Stimulated activated CD8-positive, alpha-beta memory T cell treated with anti-CD3 and anti-CD28 coated beads, Interleukin-7, amount 100 ng/mL, for 4 hours (primary cell): Measurements from ENCODE around the gene SLC7A4.

Source experiments
- DNase-seq, 2 donors: peaks; one replicate each; pipeline ENCODE4 v3.0.0-alpha.2; 2020; ENCODE audit warnings: low read depth in 2 of 2

Gene SLC7A4

DNA sequence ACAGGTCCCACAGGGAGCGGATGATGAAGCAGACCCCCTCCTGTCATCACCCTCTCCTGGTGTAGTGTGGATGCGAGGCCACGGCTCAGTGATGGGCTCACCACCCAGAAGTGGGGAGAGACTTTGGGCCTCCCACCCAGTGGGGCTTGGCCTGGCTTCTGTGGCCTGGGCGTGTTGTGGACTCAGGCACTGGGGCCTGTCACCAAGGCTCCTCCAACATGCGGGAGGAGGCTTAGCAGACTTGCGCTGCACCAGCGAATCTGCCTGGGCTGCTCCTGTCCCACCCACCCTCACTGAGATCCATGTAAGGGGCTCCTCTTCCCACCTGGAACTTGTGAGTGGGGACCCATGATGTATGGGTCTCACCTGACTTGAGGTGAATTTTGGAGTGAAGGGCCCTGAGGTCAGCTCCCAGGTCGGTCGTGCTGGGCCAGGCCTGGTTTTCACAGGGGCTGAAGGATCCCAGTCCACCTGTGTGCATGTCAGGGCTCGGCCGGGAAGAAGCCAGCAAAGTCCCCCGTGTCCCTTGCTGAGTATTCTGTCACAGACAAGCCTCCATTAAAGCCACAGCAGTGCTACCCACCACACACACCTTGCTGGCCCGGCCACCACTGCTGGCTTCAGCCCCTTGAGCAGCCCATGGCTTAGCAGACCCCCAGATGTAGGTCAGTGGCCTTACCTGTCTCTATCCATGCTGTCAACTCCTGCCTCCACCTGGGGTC is 34.7 kb downstream of the SLC7A4 start:
- no peak for DNase-seq

DNA sequence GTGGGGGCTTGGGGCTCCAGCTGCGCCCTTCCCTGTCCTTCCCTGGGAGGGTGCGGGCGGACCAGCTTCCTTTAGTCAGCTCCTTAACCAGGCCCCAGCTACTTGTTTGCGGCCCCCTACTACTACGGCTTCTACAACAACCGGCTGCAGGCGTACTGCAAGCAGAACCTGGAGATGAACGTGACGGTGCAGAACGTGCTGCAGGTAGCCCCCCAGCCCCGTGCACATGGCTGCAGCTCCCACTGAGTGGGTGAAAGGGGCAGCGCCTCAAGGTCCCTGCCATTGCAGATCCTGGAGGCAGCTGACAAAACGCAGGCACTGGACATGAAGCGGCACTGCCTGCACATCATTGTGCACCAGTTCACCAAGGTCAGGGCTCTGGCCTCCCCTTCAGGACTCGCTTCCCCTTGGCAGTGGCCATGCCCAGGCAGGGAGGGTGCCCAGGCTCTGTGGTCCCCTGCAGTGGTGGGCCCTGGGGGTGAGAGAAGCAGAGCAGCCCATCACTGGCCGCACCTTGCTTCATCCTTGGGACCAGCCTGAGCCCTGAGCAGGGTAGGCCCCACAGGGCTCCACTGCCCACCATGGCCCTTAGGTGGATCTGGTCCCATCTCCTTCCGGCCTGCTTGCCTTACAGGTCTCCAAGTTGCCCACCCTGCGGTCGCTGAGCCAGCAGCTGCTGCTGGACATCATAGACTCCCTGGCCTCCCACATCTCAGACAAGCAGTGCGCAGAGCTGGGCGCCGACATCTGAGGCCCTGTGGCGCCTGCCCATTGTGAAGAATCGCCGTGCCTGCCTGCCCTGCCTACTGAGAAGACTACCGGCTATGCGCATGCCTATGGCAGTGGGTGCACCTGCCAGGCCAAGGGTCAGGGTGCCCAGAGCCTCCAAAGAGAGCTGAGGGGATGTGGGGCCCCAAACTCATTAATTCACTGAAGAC is 35.5 kb downstream of the SLC7A4 start:
- no peak for DNase-seq

DNA sequence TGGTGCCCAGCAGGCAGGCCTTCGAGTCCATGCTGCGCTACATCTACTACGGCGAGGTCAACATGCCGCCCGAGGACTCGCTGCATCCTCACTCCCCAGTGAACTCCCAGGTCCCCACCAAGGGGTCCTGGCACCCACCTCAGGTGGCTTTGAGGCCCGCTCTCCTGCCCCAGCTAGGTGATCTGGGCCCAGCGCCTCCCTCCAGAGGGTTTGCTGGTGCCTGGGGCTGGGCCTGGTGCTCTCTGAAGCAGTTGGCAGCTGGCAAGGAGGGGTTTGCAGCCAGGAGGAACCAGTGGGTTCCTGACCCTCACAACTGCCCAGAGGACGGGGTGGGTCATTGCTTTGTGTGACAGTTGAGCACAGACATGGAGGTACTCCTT is 36.3 kb downstream of the SLC7A4 start:
- no peak for DNase-seq

DNA sequence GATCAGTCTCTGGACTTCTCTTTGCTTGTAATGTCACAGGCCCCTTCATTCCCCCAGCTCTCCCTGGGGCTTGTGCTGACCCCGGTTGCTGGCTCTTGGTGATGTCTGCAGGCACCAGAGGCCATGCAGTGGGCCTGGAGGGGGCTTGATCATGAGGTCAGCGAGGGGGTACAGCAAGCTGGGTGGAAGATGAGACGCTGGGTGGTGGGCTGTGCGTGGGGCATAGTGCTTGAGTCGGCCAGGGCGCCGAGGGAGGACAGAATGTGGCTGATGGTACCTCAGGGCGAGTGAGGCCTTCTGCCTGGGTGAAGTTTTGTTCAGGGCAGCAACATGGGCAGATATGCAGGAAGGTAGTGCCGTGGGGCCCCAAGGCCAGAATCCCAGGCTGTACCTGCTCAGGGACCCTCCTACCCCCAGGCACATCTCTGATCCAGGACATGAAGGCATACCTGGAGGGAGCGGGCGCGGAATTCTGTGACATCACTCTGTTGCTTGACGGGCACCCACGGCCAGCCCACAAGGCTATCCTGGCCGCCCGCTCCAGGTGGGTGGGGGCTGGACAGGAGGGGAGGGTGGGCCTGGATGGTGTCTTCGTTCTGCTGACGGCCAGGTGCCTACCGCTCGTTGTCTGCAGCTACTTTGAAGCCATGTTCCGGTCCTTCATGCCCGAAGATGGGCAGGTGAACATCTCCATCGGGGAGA is 36.9 kb downstream of the SLC7A4 start:
- DNase-seq: no peak

DNA sequence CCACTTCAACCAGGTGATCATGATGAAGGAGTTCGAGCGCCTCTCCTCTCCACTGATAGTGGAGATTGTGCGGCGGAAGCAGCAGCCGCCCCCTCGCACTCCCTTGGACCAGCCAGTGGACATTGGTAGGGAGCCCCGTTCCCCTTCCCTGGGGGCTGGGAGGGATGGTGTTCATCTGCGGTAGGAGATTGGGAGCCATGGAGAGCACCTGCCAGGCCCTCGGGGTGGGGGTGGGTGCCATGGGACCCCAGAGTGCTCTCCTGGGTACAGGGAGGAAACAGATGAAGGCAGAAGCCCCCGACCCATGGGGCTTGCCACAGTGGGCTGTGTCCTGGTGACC is 37.5 kb downstream of the SLC7A4 start:
- no peak for DNase-seq

DNA sequence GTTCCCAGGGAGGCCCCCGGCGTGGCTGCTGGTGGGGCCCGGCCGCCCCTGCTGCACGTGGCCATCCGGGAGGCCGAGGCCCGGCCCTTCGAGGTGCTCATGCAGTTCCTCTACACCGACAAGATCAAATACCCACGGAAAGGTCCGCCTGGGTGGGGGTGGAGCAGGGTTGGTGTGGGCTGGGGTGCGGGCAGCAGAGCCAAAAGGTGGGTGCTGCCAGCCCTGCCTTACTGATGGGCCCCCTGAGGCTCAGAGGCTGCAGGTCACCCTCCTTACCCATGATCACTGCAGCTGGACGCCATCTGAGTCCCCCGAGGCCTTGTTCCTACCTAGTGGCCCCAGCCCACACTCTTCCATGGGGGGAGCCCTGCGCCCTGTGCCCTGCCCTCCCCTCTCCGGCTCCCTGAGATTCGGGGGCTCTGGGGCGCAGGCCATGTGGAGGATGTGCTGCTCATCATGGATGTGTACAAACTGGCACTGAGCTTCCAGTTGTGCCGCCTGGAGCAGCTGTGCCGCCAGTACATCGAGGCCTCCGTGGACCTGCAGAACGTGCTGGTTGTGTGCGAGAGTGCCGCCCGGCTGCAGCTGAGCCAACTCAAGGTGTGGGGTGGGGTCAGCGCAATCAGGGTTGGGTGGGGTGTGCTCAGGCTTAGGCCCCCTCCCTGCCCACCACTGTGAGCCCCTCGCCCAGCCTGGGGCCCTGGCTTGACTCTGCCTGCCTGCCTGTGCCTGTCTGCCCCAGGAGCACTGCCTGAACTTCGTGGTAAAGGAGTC is 38.0 kb downstream of the SLC7A4 start:
- DNase-seq: no peak

DNA sequence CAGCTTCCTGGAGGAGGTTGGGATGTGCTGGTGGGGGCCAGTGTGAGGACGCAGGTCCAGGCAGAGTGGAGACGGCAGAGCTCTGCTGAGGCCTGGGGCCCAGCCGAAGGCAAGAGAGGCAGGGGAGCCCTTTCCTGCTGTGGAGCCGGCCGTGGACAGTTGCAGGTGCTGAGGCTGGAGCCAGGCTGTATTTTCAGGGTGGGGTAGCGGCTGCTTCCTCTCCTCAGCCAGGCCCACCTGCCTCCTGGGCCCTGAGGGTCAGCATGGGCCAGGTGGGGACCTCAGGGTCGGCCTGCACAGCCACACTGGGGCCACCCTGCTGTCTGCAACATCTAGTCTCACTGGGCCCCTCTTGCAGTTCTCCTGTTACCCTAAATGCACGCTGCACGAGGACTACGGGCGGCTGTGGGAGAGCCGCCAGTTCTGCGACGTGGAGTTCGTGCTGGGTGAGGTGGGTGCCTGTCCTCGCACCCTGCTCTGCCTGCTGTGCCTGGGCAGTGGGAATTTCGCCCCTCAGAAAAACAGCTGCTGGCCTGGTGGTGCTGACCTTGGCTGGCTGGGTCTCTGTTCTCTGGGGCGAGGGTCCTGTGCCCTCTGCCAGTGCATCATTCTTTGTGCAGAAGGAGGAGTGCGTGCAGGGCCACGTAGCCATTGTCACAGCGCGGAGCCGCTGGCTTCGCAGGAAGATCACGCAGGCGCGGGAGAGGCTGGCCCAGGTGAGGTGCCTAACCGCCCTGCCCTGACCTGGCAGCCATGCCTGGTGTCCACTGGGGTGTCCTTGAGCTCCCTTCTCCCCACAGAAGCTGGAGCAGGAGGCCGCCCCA is 38.8 kb downstream of the SLC7A4 start:
- no peak for DNase-seq

DNA sequence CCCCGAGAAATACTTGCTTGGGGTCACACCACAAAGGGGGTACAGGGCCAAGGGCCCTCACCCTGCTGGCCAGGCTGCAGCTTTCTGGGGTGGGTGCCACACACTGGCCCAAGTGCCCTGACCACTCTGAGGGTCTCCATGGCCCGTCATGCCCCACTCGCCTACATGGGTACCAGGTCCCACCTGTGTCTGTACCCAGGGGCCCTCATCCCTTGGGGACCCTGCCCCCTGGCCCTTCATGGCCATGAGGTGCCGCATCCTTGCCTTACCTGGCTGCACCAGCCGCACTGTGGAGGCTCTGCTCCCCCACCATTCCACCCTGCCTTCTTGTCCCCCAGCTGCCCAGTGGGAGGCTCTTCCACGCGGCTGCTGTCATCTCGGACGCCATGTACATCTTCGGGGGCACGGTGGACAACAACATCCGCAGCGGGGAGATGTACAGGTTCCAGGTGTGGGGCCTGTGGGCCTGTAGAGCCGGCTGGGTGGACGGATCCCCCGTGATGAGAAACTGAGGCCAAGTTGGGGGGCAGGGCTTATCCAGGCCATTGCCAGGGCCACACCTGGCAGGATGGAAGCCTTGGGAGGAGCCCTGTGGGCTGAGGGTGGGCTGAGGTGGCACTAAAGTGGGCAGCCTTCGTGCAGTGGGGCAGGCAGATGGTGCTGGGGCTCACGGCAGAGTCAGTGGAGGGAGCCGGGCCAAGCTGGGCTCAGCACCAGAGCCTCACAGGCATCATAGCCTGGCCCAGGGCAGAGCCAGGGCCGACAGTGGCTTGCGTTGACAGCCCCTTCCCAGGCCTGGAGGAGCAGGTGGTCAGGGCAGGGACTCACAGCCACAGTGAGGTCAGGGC is 39.7 kb downstream of the SLC7A4 start:
- no peak for DNase-seq

DNA sequence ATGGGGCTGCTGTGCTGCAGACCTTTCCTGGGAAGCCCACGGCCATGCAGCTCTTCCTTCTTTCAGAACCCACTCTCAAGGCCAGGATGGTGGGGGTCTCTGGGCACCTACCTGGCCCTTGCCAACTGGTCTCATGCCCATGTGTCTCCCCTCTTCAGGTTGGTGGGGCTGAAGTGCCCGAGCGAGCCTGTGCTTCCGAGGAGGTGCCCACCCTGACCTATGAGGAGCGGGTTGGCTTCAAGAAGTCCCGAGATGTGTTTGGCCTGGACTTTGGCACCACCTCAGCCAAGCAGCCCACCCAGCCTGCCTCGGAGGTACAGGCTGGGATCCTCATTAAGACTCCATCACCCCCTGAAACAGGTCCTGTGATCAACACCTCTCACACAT is 40.3 kb downstream of the SLC7A4 start:
- DNase-seq: no peak

DNA sequence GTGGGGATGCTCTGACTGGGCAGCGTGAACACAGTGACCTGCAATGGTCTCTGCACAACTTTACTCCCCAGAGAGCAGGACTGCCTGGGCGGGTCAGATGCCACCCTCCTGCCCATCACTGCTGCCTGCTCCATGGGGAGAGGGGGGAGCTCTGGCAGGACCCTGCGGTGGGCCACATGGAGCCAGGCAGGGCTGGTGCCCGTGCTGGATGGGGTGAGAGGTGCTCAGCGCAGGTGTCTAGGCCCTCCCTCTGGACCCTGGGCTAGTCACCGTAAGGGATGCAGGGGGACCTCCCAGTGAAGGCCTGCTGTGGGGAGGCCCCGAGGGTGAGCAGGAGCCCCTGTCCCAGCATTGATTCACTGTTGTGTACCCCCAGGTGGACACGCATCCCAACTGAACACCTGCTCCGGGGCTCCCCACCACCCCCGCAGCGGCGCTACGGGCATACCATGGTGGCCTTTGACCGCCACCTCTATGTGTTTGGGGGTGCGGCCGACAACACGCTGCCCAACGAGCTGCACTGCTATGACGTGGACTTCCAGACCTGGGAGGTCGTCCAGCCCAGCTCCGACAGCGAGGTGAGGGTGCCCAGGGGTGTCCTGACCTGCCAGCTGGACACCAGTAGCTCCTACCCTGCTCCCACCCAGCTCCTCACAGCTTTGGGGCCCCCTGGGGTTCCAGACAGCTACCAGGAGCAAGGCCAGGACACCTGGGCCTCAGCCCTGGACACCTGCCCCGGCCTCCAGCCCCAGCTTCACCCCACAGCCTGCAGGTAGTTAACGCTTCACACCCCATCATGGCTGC is 40.9 kb downstream of the SLC7A4 start:
- no peak for DNase-seq

DNA sequence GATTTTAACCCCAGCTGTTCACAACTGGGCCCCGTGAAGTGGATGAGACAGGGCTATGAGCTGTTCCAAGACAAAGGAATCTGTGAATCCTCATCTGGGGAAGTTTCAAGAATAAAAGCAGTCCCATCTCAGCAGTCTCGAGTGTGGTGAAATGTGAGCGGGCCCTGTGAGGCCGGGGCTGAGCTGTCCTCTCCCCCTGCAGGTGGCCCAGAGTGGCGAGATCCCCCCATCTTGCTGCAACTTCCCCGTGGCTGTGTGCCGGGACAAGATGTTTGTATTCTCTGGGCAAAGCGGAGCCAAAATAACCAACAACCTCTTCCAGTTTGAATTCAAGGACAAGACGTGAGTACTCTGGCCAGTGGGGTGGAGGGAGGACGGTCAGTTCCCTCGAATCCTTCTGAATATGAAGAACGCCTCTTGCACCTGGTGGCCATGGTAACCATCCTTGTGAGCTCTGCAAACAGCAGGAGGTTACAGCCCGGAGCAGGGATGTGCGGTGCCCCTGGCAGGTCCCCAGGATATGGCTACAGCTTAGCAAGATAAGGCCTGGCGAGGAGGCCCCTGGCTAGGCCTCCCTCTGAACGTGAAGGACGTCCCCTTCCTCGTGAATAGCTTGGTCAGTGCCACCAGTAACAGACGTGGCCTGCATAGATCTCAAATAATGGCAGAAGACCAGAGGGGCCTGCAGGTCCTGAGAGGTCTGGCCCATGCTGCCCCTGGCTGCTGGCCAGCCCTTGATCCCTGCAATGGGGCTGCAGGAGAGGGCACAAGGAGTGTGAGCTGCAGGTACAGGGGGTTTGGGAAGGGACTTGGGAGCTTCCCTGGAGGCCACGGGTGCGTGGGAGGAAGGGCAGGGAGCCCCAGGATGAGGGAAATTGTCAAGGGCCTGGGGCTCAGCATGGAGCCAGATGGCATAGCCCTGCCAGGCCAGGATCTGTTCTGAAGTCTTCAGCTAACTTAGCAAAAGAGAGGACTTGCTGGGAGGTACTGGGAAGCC is 41.9 kb downstream of the SLC7A4 start:
- DNase-seq: no peak

DNA sequence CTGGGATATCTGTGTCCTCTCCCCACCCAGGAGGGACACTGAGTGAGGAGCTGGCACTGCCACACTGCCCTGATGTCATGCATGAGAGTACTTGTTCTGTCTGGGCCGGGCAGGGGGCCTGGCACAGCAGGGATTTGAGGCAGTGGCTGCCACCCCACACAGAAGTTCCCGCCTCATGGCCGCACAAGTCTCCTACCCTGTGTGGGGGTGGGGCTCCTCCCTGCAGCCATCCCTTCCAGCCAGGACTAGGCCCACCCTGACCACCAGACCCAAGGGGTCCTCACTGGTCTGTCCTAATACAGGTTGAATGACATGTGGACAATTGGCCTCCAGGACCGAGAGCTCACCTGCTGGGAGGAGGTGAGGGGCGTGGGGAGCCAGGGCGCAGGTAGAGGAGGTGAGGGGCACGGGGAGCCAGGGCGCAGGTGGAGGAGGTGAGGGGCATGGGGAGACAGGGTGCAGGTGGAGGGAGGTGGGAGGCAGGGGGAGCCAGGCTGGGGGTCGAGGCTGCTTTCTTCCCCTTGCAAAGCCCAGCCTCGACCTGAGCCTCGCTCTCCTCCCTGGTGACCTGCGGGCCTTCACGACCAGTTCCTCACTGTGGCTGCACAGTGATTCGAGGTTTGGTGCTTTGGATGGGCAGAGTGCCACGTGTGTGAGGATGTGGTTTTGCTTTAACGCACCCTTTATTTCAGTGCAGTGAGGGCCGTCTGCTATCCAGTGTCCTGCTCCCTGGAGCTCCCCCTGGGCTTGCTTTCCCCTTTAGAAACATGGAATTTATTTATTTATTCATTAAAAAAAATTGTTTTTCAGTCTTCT is 42.8 kb downstream of the SLC7A4 start:
- no peak for DNase-seq

DNA sequence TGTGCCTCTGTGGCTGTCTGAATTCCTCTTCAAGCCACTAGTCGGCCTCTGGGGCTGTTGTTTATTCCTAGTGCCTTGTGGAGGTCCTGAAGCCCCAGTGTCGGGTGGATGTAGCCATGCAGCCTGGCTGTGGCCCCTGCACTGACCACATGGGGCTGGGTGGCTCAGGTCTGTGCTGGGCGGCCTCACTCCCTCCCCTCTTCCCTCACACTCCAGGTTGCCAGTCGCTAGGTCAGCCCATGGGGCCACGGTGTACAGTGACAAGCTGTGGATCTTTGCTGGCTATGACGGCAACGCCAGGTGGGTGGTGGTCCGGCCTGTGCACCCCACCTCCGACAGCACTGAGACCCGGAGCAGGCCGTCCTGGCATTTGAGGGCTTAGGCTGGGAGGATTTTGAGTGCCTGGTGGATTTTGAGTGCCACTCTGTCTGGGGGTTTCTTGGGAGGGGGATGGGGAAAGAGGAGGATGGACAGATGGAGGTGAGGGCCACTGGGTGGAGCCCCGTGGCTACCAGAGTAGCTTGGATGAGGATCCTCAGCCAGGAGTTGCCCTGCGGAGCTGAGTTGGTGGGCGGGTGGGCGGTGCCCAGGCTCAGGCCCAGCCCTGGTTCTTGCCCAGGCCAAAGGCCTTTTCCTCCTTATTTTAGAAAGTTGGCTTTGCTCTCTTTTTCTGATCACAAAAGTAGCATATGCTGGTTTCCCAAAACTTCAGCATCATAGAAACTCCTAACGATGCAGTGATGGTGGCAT is 43.6 kb downstream of the SLC7A4 start:
- DNase-seq: no peak

DNA sequence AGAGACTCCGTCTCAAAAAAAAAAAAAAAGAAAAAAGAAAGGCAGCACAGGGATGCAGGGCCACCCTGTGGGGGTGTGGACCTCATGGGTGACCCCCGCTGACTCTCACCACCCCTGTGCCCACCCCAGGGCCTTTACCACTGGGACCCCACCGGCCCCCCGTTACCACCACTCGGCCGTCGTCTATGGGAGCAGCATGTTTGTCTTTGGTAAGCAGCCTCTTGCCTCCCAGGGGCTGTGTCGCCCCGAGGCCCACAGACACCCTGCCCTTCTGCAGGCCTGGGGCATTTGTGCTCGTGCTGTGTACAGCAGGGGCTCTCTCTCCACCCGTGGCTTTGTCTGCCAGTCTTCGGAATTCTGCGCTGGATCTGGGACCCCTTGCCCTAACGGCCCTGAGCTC is 45.0 kb downstream of the SLC7A4 start:
- no peak for DNase-seq

DNA sequence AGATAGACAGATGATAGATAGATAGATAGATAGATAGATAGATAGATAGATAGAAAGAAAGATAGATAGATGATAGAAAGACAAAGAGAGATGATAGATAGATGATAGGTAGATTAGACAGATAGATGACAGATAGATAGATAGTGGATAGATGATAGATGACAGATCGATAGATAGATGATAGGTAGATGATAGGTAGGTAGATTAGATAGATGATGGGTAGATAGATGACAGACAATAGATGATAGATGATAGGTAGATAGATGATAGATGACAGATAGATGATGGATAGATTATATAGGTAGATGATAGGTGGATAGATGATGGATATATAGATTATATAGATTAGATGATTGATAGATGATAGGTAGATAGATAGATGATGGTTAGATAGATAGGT is 46.0 kb downstream of the SLC7A4 start:
- DNase-seq: no peak

DNA sequence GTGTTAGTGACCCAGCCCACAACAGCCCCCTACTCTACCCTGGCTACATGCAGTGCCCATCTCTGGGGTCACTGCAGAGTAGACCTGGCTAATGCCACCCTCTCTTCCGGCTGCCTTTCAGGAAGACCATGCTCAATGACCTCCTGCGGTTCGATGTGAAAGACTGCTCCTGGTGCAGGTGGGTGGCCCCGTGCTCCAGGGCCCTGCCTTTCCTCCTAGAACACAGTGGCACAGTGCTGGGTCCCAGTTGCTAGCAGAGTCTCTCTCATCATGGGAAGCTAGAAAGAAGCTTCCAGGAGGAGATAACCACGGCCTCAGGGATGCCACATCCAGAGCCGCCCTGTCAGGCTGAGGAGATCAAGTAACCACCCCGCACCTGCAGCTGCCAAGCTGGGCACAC is 46.6 kb downstream of the SLC7A4 start:
- no peak for DNase-seq
